Measurements from ENCODE around the gene GGT5.

Gene GGT5

GRCh38 chr22:24232124-24232523 is 12.8 kb downstream of the GGT5 start:
- H3K36me3 ChIP-seq (ENCODE audit: insufficient read depth), result no peaks in the 10 kb centered on the region
- TF ChIP-seq CTCF (conservative IDR thresholded peaks at IDR 0.05; ENCODE audit: low read depth, low read length), result no peak
- H3K79me2 ChIP-seq (ENCODE audit: insufficient read depth, low read depth), result no peaks in the 10 kb centered on the region

GRCh38 chr22:24231706-24232105 is 13.2 kb downstream of the GGT5 start:
- H2AFZ ChIP-seq (ENCODE audit: low read depth), result no peak overlapping the region
- no peaks in the 10 kb centered on the region for H3K36me3 ChIP-seq (ENCODE audit: insufficient read depth)
- H3K9ac ChIP-seq, result no peak overlapping the region
- no peak overlapping the region for H3K4me2 ChIP-seq
- no peaks in the 10 kb centered on the region for H3K4me1 ChIP-seq (ENCODE audit: low read depth, poor library complexity, severe bottlenecking)
- no peaks in the 10 kb centered on the region for H3K27me3 ChIP-seq (ENCODE audit: insufficient read depth, low read depth)
- H3K27ac ChIP-seq, result no peak overlapping the region
- H3K4me3 ChIP-seq (IDR thresholded peaks at IDR 0.05; ENCODE audit: insufficient read depth, low read depth, low read length), result no peak overlapping the region
- TF ChIP-seq CTCF (conservative IDR thresholded peaks at IDR 0.05; ENCODE audit: low read depth, low read length), result no peak
- no peaks in the 10 kb centered on the region for H3K79me2 ChIP-seq (ENCODE audit: insufficient read depth, low read depth)
- no peaks in the 10 kb centered on the region for H4K20me1 ChIP-seq (ENCODE audit: insufficient read depth)

More at GRCh38 chr22:24232124-24232523, 12.8 kb downstream of the GGT5 start:
- no peak overlapping the region for H3K27ac ChIP-seq
- H3K4me3 ChIP-seq (IDR thresholded peaks at IDR 0.05; ENCODE audit: insufficient read depth, low read depth, low read length), result no peak overlapping the region
- H4K20me1 ChIP-seq (ENCODE audit: insufficient read depth), result no peaks in the 10 kb centered on the region
- H3K4me1 ChIP-seq (ENCODE audit: low read depth, poor library complexity, severe bottlenecking), result no peaks in the 10 kb centered on the region
- no peak overlapping the region for H3K9ac ChIP-seq
- no peak overlapping the region for H2AFZ ChIP-seq (ENCODE audit: low read depth)
- no peaks in the 10 kb centered on the region for H3K27me3 ChIP-seq (ENCODE audit: insufficient read depth, low read depth)
- no peak overlapping the region for H3K4me2 ChIP-seq

GRCh38 chr22:24230911-24231656 is 13.8 kb downstream of the GGT5 start:
- Histone ChIP-seq H4K20me1 (ENCODE audit: insufficient read depth) (no peaks in the 10 kb centered on the region), H3K27ac (no peak overlapping the region), H3K79me2 (ENCODE audit: insufficient read depth, low read depth) (no peaks in the 10 kb centered on the region), H3K4me3 (IDR thresholded peaks at IDR 0.05; ENCODE audit: insufficient read depth, low read depth, low read length) (no peak overlapping the region), H3K9ac (no peak overlapping the region), H3K27me3 (ENCODE audit: insufficient read depth, low read depth) (no peaks in the 10 kb centered on the region), H2AFZ (ENCODE audit: low read depth) (no peak overlapping the region; the same call in 1 of the 2 replicates), H3K4me2 (no peak overlapping the region), H3K36me3 (ENCODE audit: insufficient read depth) (no peaks in the 10 kb centered on the region), H3K4me1 (ENCODE audit: low read depth, poor library complexity, severe bottlenecking) (no peaks in the 10 kb centered on the region)
- TF ChIP-seq CTCF (conservative IDR thresholded peaks at IDR 0.05; ENCODE audit: low read depth, low read length), result peak; percentile 52

- no peaks in the 10 kb centered on the region for H3K36me3 ChIP-seq (ENCODE audit: insufficient read depth)
- H3K27me3 ChIP-seq (ENCODE audit: insufficient read depth, low read depth), result no peaks in the 10 kb centered on the region
- TF ChIP-seq CTCF (conservative IDR thresholded peaks at IDR 0.05; ENCODE audit: low read depth, low read length), result no peak
These were observed 18.9 kb downstream of the GGT5 start for GRCh38 chr22:24225951-24226350.

More at GRCh38 chr22:24225951-24226350, 18.9 kb downstream of the GGT5 start:
- no peak overlapping the region for H3K4me2 ChIP-seq
- H3K4me3 ChIP-seq (IDR thresholded peaks at IDR 0.05; ENCODE audit: insufficient read depth, low read depth, low read length), result no peak overlapping the region
- H3K79me2 ChIP-seq (ENCODE audit: insufficient read depth, low read depth), result no peaks in the 10 kb centered on the region
- no peak overlapping the region for H3K9ac ChIP-seq
- no peaks in the 10 kb centered on the region for H4K20me1 ChIP-seq (ENCODE audit: insufficient read depth)
- H2AFZ ChIP-seq (ENCODE audit: low read depth), result no peak overlapping the region
- no peaks in the 10 kb centered on the region for H3K4me1 ChIP-seq (ENCODE audit: low read depth, poor library complexity, severe bottlenecking)
- no peak overlapping the region for H3K27ac ChIP-seq
